NCI-H1417 (cell line): ENCODE measurements around the gene BRDT.

Source experiments
- DNase-seq, 3 experiments: peaks; one replicate each; lab custom pipeline; 2025; lab: John Stamatoyannopoulos, UW

The BRDT gene

DNA sequence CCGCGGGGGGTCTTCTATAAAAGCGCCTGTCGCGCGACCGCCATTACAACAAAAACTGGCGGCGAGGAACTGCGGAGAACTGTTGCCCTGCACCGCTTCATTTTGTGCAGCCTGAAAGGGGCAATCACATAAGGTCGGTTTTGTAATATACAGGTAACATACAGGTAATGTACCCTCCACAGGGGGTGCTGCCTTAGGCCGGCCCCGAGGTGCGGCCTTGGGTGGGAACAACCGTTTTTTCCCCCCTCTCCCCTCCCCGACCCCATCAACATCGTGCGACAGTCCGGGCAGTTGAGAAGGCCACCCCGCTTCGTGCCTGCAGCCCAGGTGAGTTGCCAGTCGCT is at the start of gene BRDT:
Gene BRDT (plus strand): TSS at position 46 of the 344 bp plus-strand sequence. CDS start 13,354 bp downstream, outside the sequence.
- DNase-seq, result no peak

DNA sequence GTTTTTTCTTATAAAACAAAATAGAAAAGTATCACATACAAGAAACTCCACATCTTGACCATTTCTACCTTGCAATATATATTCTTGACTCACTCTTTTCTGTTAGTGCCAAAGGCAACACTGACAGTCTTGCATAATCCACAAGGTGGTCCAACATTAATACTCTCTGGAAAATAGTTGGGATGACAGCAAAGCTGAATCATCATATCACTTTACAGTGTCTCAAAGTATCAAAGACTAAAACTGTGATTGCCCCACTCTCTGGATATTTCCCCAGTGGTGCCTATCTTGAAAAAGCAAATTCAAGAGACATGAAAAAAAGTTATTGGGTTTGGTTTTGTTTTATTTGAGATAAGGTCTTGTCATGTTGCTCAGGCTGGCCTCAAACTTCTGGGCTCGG is 48.6 kb upstream of the BRDT start:
- no peak for DNase-seq

DNA sequence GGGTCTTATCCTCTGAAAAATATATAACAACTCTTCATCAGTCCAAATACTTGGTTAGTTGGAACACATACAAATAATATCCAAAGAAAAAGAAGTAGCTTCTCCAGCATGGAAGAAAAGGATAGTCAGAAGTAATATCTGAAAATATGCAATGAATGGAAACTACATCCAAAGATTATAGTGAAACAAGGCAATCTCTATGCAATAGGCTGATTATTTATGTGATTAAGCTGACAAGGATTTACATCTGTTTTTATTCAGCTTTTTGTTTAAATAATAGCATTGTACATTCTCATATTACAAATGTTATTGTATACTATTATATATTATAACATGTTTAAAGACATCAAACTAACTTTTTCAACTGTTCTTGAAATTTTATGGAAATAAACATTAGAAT is 48.0 kb upstream of the BRDT start:
- DNase-seq, result no peak

DNA sequence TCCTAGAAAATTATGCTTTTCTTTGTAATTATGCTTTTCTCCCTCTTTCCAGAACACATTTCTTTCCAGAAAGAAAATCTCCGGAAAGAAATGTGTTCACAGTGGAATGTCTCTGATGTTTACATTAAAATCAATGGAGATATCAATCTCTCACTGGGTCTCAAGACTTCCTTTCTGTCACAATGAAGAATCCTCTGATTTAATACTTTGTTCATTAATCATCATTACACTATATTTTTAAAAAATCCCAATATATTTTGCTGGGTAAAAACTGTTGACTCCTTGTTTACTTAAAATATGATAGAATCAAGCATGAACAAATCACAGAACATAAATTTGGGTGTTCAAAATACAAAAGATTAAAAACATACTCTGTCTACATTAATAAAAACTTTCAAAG is 36.9 kb upstream of the BRDT start:
- no peak for DNase-seq

DNA sequence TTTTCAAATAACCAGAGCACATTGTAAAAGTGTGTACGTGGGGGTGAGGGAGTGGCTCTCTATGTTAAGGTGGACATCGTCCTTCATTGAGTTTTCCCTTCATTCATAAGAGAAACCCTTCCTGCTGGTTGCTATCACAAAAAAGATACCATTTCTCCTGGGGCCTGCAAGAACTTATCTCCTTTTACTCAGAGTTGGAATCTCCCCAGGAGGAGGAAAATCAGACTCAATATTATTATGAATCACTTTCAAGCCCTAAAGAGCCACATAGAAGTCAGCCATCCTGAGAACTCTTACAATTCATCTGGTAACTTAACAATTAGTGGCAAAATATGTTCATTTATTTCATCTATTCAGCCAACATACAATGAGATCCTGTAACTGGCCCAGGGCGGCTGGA is 36.2 kb upstream of the BRDT start:
- no peak for DNase-seq

DNA sequence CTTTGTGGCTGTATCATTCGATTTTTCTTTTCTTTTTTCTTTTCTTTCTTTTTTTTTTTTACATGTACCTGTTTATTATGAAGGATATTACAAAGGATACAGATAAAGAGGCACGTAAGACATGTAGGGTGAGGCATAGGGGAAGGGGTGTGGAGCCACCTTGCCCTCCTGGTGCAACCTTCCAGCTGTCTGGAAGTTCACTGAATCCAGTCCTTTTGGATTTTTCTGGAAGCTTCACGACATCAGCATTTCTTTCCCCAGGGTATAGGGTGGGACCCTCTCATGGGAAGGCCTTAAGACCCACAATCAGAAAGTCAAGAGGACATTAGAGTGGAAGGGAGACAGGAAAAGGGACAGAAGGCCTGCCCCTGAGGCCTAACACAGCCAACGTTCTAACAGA is 33.2 kb upstream of the BRDT start:
- no peak for DNase-seq

DNA sequence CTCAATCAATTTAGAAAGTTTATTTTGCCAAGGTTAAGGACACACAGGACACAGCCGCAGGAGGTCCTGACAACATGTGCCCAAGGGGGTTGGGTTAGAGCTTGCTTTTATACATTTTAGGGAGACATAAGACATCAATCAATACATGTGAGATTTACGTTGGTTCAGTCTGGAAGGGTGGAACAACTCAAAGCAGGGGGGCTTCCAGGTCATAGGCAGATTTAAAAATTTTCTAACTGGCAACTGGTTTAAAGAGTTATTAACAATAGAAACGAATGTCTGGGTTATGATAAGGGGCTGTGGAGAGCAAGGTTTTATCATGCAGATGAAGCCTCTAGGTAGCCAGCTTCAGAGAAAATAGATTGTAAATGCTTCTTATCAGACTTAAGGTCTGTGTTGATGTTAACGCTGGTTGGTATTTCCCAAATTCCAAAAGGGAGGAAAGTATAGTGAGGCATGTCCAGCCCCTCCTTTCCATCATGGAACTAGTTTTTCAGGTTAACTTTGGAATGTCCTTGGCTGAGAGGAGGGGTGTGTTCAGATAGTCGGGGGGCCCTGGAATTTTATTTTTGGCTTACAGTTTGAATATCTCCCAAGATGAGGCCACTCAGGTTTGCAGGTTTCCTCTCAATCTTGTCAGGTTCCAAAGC is 32.3 kb upstream of the BRDT start:
- no peak for DNase-seq

DNA sequence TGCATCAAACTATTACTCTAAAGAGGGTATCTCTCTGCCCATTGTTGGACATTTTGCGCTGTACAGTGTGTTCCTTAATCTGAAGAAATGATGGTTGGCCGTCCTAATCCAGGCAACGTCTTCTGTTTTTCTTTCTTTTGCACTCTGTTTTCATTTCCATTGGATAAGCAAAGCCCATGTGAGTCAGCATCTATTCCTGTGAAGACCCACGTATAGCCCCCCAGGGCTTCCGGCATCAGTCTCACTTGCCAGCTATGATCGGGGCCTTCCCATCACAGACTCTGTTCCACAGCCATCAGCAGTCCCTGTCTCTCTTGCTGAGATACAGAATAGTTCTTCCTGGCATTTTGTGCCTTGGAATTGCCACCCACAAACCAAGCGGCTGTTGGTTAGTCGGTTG is 29.2 kb upstream of the BRDT start:
- DNase-seq, result no peak

DNA sequence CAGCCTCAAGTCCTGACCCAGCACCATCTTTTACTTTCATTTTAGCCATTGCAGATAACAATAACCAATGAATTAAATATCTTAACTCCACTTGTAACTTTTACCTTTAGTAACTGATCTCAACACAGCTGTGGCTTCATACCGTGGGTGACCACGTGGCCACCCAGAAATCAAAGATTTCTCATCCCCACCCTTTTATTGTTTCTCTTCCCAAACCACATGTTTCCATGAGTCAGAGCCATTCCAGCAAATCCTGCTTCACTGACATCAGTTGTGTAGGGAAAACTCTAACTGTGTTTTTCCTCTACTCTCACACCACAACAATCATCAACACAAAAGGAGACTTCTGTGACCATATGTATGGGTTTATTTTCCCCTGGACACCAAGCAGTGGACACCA is 25.1 kb upstream of the BRDT start:
- no peak for DNase-seq

DNA sequence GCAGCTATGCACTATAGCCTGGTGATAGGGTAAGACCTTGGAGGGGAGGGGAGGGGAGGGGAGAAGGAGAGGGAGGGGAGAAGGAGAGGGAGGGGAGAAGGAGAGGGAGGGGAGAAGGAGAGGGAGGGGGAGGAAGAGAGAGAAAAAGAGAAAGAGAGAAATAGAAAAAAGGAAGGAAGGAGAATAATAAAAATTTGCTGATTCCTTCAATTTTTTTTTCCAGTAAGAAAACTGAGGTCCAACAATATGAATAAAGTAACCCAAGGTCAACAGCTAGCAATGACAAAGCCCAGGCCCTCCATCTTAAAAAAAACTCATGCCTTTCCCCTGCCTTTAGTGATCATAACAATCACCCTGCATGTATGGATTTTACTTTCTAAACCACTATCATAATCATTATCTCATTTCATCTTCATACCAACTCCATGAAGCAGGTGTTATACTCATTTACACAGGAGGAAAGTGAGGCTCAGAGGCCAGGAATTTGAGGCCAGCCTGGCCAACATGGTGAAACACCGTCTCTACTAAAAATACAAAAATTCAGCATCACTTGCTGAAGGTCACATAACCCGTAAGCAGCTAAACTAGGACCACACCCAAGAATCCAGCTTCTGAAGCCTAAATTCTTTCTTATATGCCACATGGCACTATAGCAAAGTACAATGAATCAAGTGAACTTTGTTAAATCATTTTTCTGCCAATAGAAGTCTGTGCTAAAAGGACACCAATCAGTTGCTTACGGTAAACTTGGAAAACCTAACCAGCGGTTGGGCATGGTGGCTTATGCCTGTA is 23.4 kb upstream of the BRDT start:
- DNase-seq, result no peak

DNA sequence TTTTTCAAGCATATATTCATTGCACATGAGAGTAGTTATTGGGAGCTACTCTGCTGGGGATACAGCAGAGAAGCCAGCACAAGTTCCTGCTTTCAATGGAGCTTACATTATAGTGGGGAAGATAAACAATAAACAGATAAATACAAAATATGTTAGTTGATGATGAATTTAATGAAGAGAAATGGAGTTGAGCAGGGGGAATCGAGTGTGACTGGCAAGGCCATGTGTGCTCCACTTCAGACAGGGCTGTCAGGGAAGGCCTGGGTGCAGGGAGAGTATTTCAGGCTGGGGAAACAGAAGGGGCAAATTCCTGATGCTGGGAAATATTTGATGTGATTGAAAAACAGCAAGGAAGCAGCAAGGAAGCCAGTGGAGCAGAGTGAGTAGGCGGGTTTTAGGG is 21.2 kb upstream of the BRDT start:
- DNase-seq, result no peak

DNA sequence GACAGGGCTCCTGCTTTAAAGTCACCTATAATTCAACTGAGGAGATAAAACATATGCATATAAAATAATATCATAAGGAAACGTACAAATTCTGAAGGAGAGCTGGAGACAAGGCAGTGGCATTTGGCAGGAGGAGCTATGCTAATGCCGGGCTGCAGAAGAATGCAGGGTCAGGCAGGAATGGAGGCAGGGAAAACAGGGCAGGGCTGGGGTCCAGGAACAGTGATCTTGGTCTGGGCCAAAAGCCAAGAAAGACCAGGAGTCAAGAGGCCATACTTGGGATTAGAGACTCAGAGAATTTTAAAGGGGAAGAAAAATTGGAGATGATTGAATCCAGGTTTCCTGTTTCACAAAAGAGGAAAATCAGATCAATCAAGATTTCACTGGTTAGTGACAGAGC is 20.0 kb upstream of the BRDT start:
- DNase-seq, result no peak

DNA sequence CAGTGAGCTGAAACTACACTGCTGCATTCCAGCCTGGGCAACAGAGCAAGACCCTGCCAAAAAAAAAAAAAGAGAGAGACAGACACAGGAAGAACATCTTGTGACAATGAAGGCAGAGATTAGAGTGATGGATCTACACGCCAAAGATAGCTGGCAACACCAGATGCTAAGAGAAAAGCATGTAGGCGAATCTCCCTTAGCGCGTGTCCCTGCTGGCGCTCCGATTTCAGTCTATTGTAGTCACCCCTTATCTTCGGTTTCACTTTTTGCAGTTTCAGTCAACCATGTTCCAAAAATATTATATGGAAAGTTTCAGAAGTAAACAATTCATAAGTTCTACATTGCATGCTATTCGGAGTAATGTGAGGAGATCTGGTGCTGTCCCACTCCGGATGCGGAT is 11.6 kb upstream of the BRDT start:
- no peak for DNase-seq

DNA sequence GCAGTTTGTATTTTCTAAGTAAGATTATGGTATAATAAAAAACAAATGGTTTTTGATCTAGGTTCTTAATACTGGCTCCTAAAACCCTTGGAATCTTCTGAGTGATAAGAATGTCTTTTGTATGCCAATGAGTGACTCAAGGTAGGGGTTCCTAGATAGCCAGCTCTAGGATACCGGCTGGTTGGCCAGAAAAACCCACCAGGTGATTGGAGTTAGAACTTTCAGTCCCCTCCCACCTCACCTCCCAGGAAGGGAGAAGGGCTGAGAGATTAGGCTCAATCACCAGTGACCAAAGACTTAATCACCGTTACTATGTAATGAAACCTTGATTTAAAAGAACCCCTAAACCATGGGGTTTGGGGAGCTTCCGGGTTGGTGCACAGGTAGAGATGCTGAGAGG is 8.7 kb upstream of the BRDT start:
- no peak for DNase-seq

DNA sequence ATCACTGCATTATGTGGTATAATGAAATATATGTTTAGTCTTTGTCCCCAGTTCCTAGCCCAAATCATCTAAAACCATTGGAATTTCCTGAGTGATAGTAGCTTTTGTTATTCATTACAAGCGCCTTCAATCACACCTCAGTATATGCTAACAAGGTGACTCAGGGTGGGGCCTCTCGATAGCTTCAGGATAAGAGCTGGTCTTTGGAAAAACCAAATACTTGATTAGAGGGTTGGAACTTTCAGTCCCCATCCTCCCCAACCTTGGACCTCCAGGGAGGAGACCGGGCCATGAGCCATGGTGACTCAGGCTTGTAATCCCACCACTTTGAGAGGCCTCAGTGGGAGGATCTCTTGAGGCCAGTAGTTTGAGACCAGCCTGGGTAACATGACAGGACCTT is 5.1 kb upstream of the BRDT start:
- DNase-seq, result no peak

DNA sequence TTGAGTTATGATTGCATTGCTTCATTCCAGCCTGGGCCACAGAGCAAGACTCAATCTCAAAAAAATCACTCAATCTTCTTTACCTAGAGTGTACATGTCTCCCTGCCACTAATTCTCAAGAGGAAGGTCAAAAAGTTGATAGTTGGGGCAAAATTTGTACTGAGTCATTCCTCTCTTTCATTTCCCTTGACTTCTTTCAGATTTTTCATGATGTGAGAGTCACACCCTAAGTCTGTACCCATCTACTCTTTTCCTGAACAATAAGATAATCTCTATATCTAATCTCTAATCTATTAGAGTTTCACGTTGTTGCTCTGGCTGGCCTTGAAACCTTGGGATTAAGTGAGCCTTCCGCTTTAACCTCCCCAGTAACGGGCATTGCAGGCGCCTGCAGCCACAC is 1.1 kb upstream of the BRDT start:
- no peak for DNase-seq

DNA sequence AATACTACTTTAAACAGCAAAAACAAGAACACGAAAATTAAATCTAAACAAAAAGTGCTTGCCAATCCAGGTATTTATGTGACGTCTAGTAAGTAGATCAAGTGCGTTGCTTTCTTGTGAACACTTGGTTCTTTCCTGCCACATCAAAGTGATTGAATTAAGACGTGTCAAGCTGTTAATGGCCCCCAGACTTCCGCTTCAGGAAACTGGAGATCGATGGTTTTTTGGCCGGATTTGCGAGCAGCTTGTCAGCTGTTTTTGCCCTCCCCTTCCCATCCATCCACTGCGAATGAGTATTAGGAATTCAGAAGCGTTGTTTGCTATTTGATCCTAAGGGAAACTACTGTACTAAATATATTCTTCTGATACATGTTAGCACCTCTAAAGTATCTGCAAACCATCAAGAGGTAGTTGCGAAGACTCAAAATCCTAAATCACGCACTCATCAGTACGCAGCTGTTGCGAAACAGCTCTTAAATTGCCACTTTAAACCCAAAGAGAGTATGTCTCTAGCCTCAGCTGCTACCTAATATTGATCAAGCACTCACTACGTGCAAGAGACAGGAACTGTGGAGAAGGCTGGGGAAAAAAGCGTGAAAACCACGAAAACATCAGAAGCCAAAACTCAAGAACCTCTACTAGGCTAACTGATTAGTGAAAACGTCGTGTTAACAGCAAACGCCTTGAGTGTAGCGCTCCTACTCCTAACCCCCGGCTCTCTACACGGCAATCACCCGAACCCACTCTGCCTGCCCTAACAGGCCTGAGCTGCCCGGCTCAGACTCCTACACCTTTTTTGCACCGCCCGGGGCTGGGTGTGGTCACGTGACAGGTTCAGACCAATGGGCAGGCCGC is 473 bp upstream of the BRDT start:
- peak in 1 of 3 experiments; percentile 33 for DNase-seq

DNA sequence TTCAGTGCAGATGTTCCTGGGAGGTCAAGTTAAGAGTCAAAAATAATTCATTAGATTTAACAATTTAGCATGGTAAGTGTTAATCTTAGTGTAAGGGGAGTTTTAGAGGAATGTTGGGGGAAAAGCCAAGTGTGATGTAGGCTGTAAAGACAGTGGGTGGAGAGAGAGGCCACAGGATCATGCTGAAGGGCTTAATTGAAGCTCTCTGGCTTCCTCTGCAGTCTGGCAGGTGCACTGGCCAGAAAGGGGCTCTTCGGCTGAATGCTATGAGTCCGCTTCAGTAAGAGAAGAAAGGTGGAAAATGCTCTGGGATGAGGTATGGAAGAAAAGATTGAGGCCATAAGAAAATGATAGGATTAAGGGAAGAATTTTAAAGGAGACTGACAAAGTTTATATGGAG is 3.0 kb downstream of the BRDT start:
- peak in 1 of 3 experiments; percentile 4 for DNase-seq

DNA sequence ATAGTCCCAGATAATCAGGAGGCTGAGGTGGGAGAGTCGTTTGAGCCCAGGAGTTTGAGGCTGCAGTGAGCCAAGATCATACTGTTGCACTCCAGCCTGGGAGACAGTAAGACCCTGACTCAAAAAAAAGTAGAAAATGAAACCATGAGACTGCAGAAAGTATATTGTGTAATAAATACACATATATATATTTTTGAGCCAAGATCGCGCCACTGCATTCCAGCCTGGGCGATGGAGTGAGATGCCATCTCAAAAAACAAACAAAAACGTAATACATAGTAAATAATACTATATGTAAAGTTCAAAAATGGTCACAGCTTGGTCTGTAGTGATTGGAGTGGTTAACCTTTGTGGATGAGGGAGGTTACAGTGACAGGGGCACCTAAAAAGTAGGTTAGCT is 9.7 kb downstream of the BRDT start:
- no peak for DNase-seq

DNA sequence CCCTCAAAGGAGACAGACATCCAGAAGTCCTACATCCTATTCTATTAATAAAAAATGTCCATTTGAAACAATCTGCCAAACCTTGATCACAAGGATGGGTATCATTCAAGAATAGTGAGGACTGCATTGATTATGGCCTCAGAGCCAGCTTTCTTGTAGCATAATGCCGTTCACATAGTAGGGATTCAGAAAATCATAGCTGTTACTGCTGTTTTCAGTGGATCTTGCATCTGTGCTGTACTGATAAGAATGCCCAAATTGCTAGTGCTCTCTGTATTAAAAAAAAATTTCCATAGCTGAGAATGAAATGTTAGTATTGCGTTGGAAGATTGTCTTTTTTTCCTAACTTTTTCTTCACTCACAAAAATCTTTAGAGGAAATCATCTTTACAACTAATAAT is 19.1 kb downstream of the BRDT start:
- no peak for DNase-seq

DNA sequence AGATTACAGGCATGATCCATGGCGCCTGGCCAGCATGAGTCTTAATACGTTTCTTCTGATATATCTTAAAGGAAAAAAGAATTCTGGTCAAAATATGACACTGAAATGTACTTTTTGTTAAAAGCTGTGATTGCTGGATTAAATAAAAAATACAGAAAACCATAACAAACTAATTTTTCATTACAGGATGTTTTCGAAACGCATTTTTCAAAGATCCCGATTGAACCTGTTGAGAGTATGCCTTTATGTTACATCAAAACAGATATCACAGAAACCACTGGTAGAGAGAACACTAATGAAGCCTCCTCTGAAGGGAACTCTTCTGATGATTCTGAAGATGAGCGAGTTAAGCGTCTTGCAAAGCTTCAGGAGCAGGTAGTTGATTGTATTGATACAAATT is 30.2 kb downstream of the BRDT start:
- no peak for DNase-seq

DNA sequence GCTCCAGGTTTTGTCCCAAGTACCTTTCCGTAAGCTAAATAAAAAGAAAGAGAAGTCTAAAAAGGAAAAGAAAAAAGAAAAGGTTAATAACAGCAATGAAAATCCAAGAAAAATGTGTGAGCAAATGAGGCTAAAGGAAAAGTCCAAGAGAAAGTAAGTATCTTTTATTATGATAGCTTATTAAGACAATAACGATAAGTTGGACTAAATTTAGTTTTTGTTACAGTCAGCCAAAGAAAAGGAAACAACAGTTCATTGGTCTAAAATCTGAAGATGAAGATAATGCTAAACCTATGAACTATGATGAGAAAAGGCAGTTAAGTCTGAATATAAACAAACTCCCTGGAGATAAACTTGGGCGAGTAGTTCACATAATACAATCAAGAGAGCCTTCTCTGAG is 31.5 kb downstream of the BRDT start:
- DNase-seq, result no peak

DNA sequence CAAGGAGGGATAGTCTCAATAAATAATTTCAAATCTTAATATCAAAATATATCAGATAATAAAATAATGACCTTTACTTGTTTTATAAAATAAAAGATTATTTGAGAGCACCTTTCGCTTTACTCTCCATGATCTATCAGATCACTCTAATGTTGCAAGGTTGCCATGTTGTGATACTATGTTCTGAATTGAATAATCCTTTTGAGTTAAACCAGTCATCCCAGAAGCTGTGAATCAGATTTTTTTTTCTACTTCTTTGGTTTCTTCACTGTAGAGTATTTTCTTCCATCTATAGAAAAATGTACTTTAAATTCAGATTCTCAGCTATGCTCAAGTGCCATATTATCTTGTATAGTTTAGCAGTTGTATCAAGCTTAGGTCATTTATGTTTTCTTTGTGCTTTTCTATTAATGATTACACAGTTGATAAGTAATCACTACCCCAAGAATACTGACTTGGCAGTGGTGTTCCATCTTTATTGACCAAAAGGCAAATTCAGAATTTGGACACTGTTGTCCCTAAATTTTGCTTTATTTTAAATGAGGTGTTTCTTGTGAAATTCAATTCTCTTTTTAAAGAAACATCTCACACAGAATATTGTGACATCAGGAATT is 32.9 kb downstream of the BRDT start:
- no peak for DNase-seq
